ENCODE measurements around the gene SNRNP200. TPM values are rescaled to one million over a fixed set of nuclear protein-coding genes. Genes with fewer than 3 reads are reported as not detected.

SNRNP200 gene
- total RNA-seq, 1 donor, result 80.5 TPM

GRCh38 chr2:96254571-96254970 lies 50.8 kb downstream of the SNRNP200 start:
- no peak overlapping the region for H3K4me3 ChIP-seq (ENCODE audit: low read length)
- no peaks in the 10 kb centered on the region for H3K9me3 ChIP-seq (ENCODE audit: low read depth, low read length)
- H3K4me1 ChIP-seq (ENCODE audit: insufficient read depth, low read length), result peaks cover 61% of the 10 kb centered on the region
- H3K27me3 ChIP-seq (ENCODE audit: insufficient read depth, low read length), result no peaks in the 10 kb centered on the region

GRCh38 chr2:96253006-96253405 lies 52.3 kb downstream of the SNRNP200 start:
- Histone ChIP-seq H3K4me3 (ENCODE audit: low read length) (no peak overlapping the region), H3K9me3 (ENCODE audit: low read depth, low read length) (no peaks in the 10 kb centered on the region), H3K27me3 (ENCODE audit: insufficient read depth, low read length) (no peaks in the 10 kb centered on the region), H3K4me1 (ENCODE audit: insufficient read depth, low read length) (peaks cover 46% of the 10 kb centered on the region)

GRCh38 chr2:96252526-96252925 lies 52.8 kb downstream of the SNRNP200 start:
- no peaks in the 10 kb centered on the region for H3K27me3 ChIP-seq (ENCODE audit: insufficient read depth, low read length)
- H3K4me1 ChIP-seq (ENCODE audit: insufficient read depth, low read length), result peaks cover 46% of the 10 kb centered on the region
- no peak overlapping the region for H3K4me3 ChIP-seq (ENCODE audit: low read length)
- H3K9me3 ChIP-seq (ENCODE audit: low read depth, low read length), result no peaks in the 10 kb centered on the region

- H3K4me3 ChIP-seq (ENCODE audit: low read length), result no peak overlapping the region
- no peaks in the 10 kb centered on the region for H3K27me3 ChIP-seq (ENCODE audit: insufficient read depth, low read length)
- no peaks in the 10 kb centered on the region for H3K9me3 ChIP-seq (ENCODE audit: low read depth, low read length)
- peaks cover 46% of the 10 kb centered on the region for H3K4me1 ChIP-seq (ENCODE audit: insufficient read depth, low read length)
These were observed 53.5 kb downstream of the SNRNP200 start for GRCh38 chr2:96251721-96252292.

- Histone ChIP-seq H3K4me1 (ENCODE audit: insufficient read depth, low read length) (peaks cover 46% of the 10 kb centered on the region), H3K27me3 (ENCODE audit: insufficient read depth, low read length) (no peaks in the 10 kb centered on the region), H3K4me3 (ENCODE audit: low read length) (no peak overlapping the region), H3K9me3 (ENCODE audit: low read depth, low read length) (no peaks in the 10 kb centered on the region)
These were observed 55.2 kb downstream of the SNRNP200 start for GRCh38 chr2:96250188-96250587.

GRCh38 chr2:96249654-96250053 lies 55.7 kb downstream of the SNRNP200 start:
- H3K27me3 ChIP-seq (ENCODE audit: insufficient read depth, low read length), result no peaks in the 10 kb centered on the region
- no peak overlapping the region for H3K4me3 ChIP-seq (ENCODE audit: low read length)
- H3K9me3 ChIP-seq (ENCODE audit: low read depth, low read length), result no peaks in the 10 kb centered on the region
- peaks cover 46% of the 10 kb centered on the region for H3K4me1 ChIP-seq (ENCODE audit: insufficient read depth, low read length)

- Histone ChIP-seq H3K4me3 (ENCODE audit: low read length) (no peak overlapping the region), H3K4me1 (ENCODE audit: insufficient read depth, low read length) (peaks cover 49% of the 10 kb centered on the region), H3K27me3 (ENCODE audit: insufficient read depth, low read length) (no peaks in the 10 kb centered on the region), H3K9me3 (ENCODE audit: low read depth, low read length) (no peaks in the 10 kb centered on the region)
These were observed 56.7 kb downstream of the SNRNP200 start for GRCh38 chr2:96248624-96249023.

GRCh38 chr2:96247896-96248295 lies 57.5 kb downstream of the SNRNP200 start:
- Histone ChIP-seq H3K4me3 (ENCODE audit: low read length) (no peak overlapping the region), H3K4me1 (ENCODE audit: insufficient read depth, low read length) (peaks cover 57% of the 10 kb centered on the region), H3K9me3 (ENCODE audit: low read depth, low read length) (no peaks in the 10 kb centered on the region), H3K27me3 (ENCODE audit: insufficient read depth, low read length) (no peaks in the 10 kb centered on the region)

GRCh38 chr2:96247009-96247408 lies 58.3 kb downstream of the SNRNP200 start:
- peaks cover 66% of the 10 kb centered on the region for H3K4me1 ChIP-seq (ENCODE audit: insufficient read depth, low read length)
- no peak overlapping the region for H3K4me3 ChIP-seq (ENCODE audit: low read length)
- H3K9me3 ChIP-seq (ENCODE audit: low read depth, low read length), result no peaks in the 10 kb centered on the region
- no peaks in the 10 kb centered on the region for H3K27me3 ChIP-seq (ENCODE audit: insufficient read depth, low read length)

GRCh38 chr2:96245609-96246390 lies 59.5 kb downstream of the SNRNP200 start:
- Histone ChIP-seq H3K9me3 (ENCODE audit: low read depth, low read length) (no peaks in the 10 kb centered on the region), H3K27me3 (ENCODE audit: insufficient read depth, low read length) (no peaks in the 10 kb centered on the region), H3K4me3 (ENCODE audit: low read length) (no peak overlapping the region), H3K4me1 (ENCODE audit: insufficient read depth, low read length) (peaks cover 75% of the 10 kb centered on the region)

- Histone ChIP-seq H3K27me3 (ENCODE audit: insufficient read depth, low read length) (no peaks in the 10 kb centered on the region), H3K4me3 (ENCODE audit: low read length) (no peak overlapping the region), H3K9me3 (ENCODE audit: low read depth, low read length) (no peaks in the 10 kb centered on the region), H3K4me1 (ENCODE audit: insufficient read depth, low read length) (peaks cover 79% of the 10 kb centered on the region)
These were observed 61.5 kb downstream of the SNRNP200 start for GRCh38 chr2:96243843-96244242.

- no peaks in the 10 kb centered on the region for H3K27me3 ChIP-seq (ENCODE audit: insufficient read depth, low read length)
- peak overlapping the region; percentile 3 for H3K4me3 ChIP-seq (ENCODE audit: low read length)
- peaks cover 69% of the 10 kb centered on the region for H3K4me1 ChIP-seq (ENCODE audit: insufficient read depth, low read length)
These were observed 63.3 kb downstream of the SNRNP200 start for GRCh38 chr2:96241900-96242611.

GRCh38 chr2:96241227-96241626 lies 64.1 kb downstream of the SNRNP200 start:
- H3K9me3 ChIP-seq (ENCODE audit: low read depth, low read length), result no peaks in the 10 kb centered on the region
- no peak overlapping the region for H3K4me3 ChIP-seq (ENCODE audit: low read length)
- H3K4me1 ChIP-seq (ENCODE audit: insufficient read depth, low read length), result peaks cover 60% of the 10 kb centered on the region
- no peaks in the 10 kb centered on the region for H3K27me3 ChIP-seq (ENCODE audit: insufficient read depth, low read length)

More at GRCh38 chr2:96241900-96242611, 63.3 kb downstream of the SNRNP200 start:
- no peaks in the 10 kb centered on the region for H3K9me3 ChIP-seq (ENCODE audit: low read depth, low read length)

GRCh38 chr2:96240341-96241038 lies 64.9 kb downstream of the SNRNP200 start:
- Histone ChIP-seq H3K4me3 (ENCODE audit: low read length) (no peak overlapping the region), H3K9me3 (ENCODE audit: low read depth, low read length) (no peaks in the 10 kb centered on the region), H3K4me1 (ENCODE audit: insufficient read depth, low read length) (peaks cover 53% of the 10 kb centered on the region), H3K27me3 (ENCODE audit: insufficient read depth, low read length) (no peaks in the 10 kb centered on the region)

GRCh38 chr2:96239745-96240264 lies 65.5 kb downstream of the SNRNP200 start:
- H3K4me1 ChIP-seq (ENCODE audit: insufficient read depth, low read length), result peaks cover 48% of the 10 kb centered on the region
- H3K9me3 ChIP-seq (ENCODE audit: low read depth, low read length), result no peaks in the 10 kb centered on the region
- no peaks in the 10 kb centered on the region for H3K27me3 ChIP-seq (ENCODE audit: insufficient read depth, low read length)
- no peak overlapping the region for H3K4me3 ChIP-seq (ENCODE audit: low read length)
